ENCODE measurements around the gene CLTCL1.

Gene CLTCL1

DNA sequence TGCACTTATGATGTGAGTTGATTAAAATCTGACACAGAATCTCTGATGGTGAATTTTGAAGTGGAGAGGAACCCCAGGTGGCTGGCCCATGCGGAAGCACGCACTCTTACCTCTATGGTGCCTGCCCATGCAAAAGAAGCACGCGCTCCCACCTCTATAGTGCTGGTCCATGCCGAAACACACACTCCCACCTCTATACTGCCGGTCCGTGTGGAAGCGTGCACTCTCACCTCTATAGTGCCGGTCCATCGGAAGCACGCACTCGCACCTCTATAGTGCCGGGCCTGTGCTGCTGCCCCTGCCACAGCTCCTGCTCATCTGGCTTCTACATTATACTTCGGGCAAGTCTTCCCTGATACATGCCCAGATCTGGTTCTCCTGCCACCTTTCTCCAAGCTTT, 76.2 kb downstream of the CLTCL1 start:
- TF ChIP-seq, protein P1, sequence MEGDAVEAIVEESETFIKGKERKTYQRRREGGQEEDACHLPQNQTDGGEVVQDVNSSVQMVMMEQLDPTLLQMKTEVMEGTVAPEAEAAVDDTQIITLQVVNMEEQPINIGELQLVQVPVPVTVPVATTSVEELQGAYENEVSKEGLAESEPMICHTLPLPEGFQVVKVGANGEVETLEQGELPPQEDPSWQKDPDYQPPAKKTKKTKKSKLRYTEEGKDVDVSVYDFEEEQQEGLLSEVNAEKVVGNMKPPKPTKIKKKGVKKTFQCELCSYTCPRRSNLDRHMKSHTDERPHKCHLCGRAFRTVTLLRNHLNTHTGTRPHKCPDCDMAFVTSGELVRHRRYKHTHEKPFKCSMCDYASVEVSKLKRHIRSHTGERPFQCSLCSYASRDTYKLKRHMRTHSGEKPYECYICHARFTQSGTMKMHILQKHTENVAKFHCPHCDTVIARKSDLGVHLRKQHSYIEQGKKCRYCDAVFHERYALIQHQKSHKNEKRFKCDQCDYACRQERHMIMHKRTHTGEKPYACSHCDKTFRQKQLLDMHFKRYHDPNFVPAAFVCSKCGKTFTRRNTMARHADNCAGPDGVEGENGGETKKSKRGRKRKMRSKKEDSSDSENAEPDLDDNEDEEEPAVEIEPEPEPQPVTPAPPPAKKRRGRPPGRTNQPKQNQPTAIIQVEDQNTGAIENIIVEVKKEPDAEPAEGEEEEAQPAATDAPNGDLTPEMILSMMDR (conservative IDR thresholded peaks at IDR 0.05; ENCODE audit: low read depth, low read length) = no peak
- H3K4me3 ChIP-seq (ENCODE audit: low read length) = no peak overlapping the region
- DNase-seq (ENCODE audit: low read depth) = no peak

DNA sequence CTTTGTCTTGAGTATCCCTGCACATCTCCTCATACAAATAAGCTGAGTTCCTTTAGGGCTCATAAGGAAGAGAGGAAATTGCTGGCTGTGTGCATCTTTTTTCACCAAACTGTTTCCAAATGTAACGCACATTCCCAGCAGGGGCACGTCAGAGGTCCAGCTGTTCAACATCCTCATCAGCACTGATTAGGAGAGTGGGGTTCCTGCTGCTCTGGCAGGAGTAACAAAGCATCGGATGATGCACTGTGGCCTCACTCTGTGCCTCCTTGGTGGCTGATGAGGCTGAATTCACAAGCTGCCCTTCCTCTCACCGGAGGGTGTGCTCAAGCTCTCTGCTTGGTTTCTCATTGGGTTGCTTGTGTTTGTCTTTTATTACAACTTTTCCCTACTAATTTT, 77.4 kb downstream of the CLTCL1 start:
- DNase-seq (ENCODE audit: low read depth) = no peak
- TF ChIP-seq, protein P1 (conservative IDR thresholded peaks at IDR 0.05; ENCODE audit: low read depth, low read length) = no peak
- no peak overlapping the region for H3K4me3 ChIP-seq (ENCODE audit: low read length)

DNA sequence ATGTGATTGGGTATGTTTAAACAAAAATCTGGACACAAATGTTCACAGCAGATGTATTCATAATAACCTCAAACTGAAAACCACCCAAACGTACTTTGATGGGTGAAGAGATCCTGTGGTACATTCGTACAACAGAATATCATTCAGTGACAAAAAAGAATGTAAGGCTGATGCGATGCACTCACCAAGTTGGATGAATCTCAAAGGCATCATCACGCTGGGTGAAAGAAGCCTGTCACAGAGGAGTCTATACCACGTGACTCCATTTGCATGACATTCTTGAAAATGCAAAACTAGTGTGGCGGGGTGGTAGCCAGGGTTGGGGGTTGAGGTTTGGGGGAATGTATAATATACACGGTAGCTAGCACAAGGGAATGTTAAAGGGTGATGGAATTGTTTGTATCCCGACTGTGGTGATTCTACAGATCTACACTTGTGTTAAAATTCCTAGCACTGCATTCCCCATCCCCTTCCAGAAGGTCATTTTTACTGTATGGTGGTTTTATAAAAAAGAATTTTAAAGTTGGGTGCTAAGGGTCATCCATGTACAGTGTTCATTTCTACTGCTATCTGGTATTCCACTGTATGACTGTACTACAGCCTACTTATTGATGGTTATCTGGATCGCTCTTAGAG, 78.0 kb downstream of the CLTCL1 start:
- no peak overlapping the region for H3K4me3 ChIP-seq (ENCODE audit: low read length)
- no peak for DNase-seq (ENCODE audit: low read depth)
- TF ChIP-seq, protein P1 (conservative IDR thresholded peaks at IDR 0.05; ENCODE audit: low read depth, low read length) = no peak

DNA sequence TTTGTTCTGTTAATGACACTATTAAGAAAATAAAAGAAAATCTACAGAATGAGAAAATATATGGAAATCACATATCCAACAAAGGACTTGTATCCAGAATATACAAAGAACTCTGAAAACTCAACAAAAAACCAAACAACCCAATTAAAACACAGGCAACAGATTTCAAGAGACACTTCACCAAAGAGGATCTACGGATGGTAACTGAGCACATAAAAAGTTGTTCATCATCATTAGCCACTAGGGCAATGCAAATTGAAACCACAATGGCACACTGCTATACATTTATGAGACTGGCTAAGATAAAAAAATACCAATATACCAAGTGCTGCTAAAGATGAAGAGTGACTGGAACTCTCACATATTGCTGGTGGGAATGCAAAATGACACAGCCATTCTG, 78.5 kb downstream of the CLTCL1 start:
- no peak for DNase-seq (ENCODE audit: low read depth)

DNA sequence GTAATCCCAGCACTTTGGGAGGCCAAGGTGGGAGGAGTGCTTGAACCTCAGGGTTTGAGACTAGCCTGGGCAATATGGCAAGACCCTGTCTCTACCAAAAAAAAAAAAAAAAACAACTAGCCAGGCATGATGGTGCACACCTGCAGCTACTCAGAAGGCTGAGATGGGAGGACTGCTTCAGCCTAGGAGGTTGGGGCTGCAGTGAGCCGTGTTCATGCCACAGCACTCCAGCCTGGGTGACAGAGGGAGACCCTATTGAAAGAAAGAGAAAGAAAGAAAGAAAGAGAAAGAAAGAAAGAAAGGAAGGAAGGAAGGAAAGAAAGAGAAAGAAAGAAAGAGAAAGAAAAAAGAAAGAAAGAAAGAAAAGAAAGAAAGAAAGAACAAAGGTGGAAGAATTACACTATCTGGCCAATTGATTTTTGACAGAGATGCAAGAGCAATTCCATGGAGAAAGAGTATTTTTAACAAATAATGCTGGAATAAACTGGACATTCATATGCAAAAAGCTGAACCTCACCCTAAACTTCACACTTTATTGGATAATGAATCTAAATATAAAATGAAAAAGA, 79.1 kb downstream of the CLTCL1 start:
- H3K4me3 ChIP-seq (ENCODE audit: low read length) = no peak overlapping the region
- DNase-seq (ENCODE audit: low read depth) = no peak
- TF ChIP-seq, protein P1 (conservative IDR thresholded peaks at IDR 0.05; ENCODE audit: low read depth, low read length) = no peak

More for the DNA sequence above, 78.5 kb downstream of the CLTCL1 start:
- H3K4me3 ChIP-seq (ENCODE audit: low read length) = no peak overlapping the region
- TF ChIP-seq, protein P1 (conservative IDR thresholded peaks at IDR 0.05; ENCODE audit: low read depth, low read length) = no peak

DNA sequence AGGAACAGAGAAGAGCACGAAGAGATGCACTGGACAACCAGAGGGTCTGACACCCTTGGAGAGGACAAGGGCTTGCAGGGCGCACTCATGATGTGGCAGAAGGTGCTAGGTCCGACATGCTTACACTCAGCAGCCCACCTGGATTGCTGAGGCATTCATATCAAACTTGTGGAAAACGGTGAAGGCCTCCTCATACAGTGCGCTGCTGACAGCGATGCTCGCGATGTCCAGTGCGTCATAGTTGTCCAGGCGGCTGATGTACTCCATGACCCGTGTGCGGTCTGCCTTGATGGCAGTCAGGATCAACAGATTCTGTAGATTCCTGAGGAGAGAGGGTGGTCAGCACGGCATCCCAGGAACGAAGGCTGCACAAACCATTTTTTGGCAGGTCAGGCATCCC, 81.3 kb downstream of the CLTCL1 start:
- no peak overlapping the region for H3K4me3 ChIP-seq (ENCODE audit: low read length)
- no peak for DNase-seq (ENCODE audit: low read depth)
- TF ChIP-seq, protein P1 (conservative IDR thresholded peaks at IDR 0.05; ENCODE audit: low read depth, low read length) = no peak

DNA sequence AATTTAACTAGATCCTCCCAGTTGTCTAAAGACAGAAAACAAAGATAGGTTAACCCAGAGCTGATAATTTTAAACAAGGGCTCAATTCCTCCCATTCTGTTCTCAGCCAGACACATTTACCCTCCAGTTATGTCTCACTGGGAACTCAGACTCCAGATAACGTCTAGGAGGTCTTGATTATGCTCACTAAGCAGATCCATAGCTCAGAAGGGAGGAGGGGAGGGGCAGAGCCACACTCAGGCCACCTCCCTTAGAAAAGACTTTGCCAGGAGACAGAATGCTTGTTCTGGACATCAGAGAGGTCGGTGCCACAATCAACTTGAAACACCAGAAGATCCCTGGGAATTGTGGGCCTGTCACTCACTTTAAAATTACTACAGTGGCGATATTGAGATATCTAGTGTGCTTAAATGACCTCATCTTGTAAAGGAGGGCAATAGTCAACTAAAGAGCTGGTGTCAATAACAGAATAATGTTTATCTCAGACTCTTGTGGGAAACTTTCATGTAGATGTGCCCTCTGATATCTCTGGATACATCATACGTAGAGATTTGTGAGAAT, 83.2 kb downstream of the CLTCL1 start:
- TF ChIP-seq, protein P1 (conservative IDR thresholded peaks at IDR 0.05; ENCODE audit: low read depth, low read length) = no peak
- DNase-seq (ENCODE audit: low read depth) = no peak
- H3K4me3 ChIP-seq (ENCODE audit: low read length) = no peak overlapping the region
